LNCAP (cell line): ENCODE data around the gene CAPN15.

Experiments
- CTCF ChIP-seq: fragments of 450-650 bp; IDR thresholded peaks from 2 replicates; pipeline ENCODE4 v1.5.1; 2017; ENCODE audit warnings: mild to moderate bottlenecking

CAPN15 gene

GRCh38 chr16:588889-589657, 61.6 kb downstream of the CAPN15 start:
- no peak for TF ChIP-seq CTCF

DNA sequence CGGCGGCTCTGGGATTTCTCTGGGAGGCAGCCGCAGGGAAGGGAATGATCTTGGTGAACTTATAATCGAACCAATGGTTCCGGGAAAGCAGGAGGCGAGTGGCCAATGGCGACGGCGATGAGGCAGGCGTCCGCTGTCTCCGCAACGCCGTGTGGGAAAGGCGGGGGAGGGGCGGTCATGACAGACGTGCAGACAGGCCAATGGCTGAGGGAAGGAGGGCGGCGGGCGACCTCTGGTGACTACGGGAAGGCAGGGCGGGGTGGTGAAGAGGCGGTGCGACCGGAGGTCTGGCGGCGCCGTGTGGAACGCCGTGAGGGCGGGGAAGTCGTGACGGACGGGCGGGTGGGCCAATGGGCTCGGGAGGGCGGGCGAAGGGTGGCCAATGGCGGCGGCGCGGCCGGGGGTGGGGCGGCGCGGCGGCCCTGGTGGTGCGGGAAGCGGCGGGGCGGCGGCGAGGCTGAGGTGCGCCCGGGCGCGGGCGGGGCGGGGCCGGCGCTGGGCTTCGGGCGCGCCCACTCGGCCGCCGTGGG, 62.2 kb downstream of the CAPN15 start, which contains the start of gene RAB40C:
Gene RAB40C (plus strand): TSS at position 409 of the 530 bp plus-strand sequence. CDS start 226 bp downstream, outside the sequence.
- TF ChIP-seq CTCF, result no peak

GRCh38 chr16:590188-590814, 62.8 kb downstream of the CAPN15 start:
- 0 out of 2 replicates have a peak, but pooled peaks have one; percentile 17 for TF ChIP-seq CTCF

- TF ChIP-seq CTCF, result no peak
Measured at GRCh38 chr16:590815-591200, 63.3 kb downstream of the CAPN15 start.

- no peak for TF ChIP-seq CTCF
Measured at GRCh38 chr16:591231-591630, 63.7 kb downstream of the CAPN15 start.

DNA sequence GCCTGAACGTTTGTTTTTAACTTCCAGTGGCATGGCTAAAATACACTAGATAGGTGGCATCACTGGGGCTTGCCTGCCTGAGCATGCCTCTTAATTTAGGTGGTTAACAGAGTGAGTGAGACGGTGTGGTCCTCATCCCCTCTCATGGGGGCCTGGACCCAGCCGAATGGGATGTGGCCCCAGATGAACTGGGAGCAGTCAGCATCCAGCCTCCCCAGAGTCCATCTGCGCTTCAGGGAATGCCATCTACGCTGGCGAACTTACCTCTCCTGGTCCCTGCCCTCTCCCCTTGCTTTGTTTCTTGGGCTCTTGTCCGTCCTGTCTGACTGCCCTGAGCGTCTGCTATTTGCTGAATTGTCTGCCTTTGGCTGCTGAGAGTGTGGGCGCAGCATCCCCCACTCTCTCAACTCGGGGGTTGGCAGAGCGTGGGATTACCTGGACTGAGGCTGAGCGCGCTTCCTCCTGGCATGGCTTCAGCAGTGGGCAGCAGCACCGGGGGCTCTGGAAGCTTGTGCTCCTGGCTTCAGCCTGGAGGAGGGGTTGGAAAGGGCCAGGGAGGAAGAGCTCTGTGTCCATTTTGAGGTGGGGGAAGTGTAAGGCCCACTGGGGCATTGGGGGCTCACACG, 64.5 kb downstream of the CAPN15 start:
- TF ChIP-seq CTCF, result no peak

- no peak for TF ChIP-seq CTCF
Measured at GRCh38 chr16:592518-593306, 65.2 kb downstream of the CAPN15 start.
